Activated CD4-positive, alpha-beta memory T cell treated with anti-CD3 and anti-CD28 coated beads, Interleukin-2, amount 10 ng/mL, durations not matched to agents 7 days and 5 days (primary cell): Measurements from ENCODE around the gene DHCR7. TPM values are rescaled to one million over a fixed set of nuclear protein-coding genes. Genes with fewer than 3 reads are reported as not detected.
"Not testable (repeated sequence)": the region's sequence is repeated elsewhere in the genome, so short reads cannot be mapped to it uniquely, and the experiment has no call there.

ENCODE experiments used
- CTCF ChIA-PET: fragments of 350-600 bp; sonication (Branson Sonifier 250); formaldehyde crosslinking; loops from one replicate; lab custom pipeline; 2021; ENCODE audit warnings: antibody characterized with exemption, inconsistent platforms; lab: Charles Lee
- POLR2A ChIA-PET: fragments of 350-600 bp; sonication (Branson Sonifier 250); formaldehyde crosslinking; loops from one replicate; lab custom pipeline; 2021; ENCODE audit warnings: antibody characterized with exemption; lab: Charles Lee
- DNase-seq: peaks from one replicate; pipeline ENCODE4 v3.0.0-alpha.2; 2020
- H3K27ac Mint-ChIP-seq: one replicate; pipeline ENCODE4 v1.8.0; 2021; ENCODE audit warnings: mild to moderate bottlenecking, mixed read lengths
- H3K27me3 Mint-ChIP-seq: one replicate; pipeline ENCODE4 v1.8.0; 2021; ENCODE audit warnings: mixed read lengths
- H3K36me3 Mint-ChIP-seq: one replicate; pipeline ENCODE4 v1.8.0; 2021; ENCODE audit warnings: low read depth, mixed read lengths
- H3K4me1 Mint-ChIP-seq: one replicate; pipeline ENCODE4 v1.8.0; 2021; ENCODE audit warnings: mixed read lengths
- H3K4me3 Mint-ChIP-seq: one replicate; pipeline ENCODE4 v1.8.0; 2021; ENCODE audit warnings: mild to moderate bottlenecking, mixed read lengths
- H3K9me3 Mint-ChIP-seq: one replicate; pipeline ENCODE4 v1.8.0; 2021; ENCODE audit warnings: mixed read lengths
- total RNA-seq, 2 experiments: library from RNA; stranded (reverse); gene quantifications; one replicate each; pipeline ENCODE4 v1.2.3, GENCODE V29; 2021

DHCR7 gene
- total RNA-seq, 2 experiments from 2014 or later = 74.4 to 79.6 TPM

DNA sequence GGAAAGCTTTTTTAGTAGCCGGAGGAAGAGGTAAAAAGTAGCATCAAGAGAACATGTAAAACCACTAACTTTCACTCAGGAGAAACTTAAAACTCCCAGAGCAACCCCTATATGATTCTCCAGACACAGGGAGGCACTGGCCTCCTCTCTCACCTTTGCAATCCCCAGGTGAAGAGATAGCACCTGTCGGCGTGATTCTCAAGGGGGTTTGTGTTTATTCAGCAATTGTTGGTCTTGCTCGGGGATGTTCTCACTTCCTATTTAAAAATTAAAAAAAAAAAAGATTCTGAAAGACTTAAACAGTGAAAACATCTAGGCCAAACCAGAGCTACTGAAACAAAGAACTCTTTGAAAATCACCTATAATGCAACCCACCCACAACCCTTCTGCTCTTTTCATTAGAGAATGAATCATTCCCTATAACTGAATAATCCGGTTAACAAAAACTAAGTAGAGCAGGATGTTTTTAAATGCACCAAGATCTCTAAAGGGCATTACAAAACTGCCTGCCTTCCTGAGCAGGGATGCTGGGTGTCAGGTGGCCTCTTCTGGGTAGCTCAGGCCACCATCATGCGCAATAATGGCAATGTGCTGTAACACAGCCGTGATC, 24.9 kb downstream of the DHCR7 start:
- no peaks in the 10 kb centered on the region for H3K4me1 Mint-ChIP-seq
- no peaks in the 10 kb centered on the region for H3K9me3 Mint-ChIP-seq
- no peaks in the 10 kb centered on the region for H3K27me3 Mint-ChIP-seq
- ChIA-PET POLR2A (no interaction called here), CTCF (no interaction called here)
- DNase-seq = no peak
- no peak overlapping the region for H3K27ac Mint-ChIP-seq
- no peak overlapping the region for H3K4me3 Mint-ChIP-seq
- no peaks in the 10 kb centered on the region for H3K36me3 Mint-ChIP-seq

DNA sequence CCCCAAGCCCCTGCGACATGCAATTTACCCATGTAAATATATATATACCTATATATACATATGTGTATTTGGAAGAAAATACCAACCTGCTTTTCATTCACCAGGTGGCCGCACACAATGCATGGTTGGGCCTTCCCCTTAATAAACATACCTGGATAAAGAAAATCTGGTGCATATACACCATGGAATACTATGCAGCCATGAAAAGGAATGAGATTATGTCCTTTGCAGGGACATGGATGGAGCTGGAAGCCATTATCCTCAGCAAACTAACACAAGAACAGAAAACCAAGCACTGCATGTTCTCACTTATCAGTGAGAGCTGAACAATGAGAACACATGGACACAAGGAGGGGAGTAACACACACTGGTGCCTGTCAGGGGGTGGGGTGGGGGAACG, 25.9 kb downstream of the DHCR7 start:
- H3K27ac Mint-ChIP-seq, H3K9me3 Mint-ChIP-seq, H3K4me1 Mint-ChIP-seq, POLR2A ChIA-PET, H3K4me3 Mint-ChIP-seq, H3K36me3 Mint-ChIP-seq, H3K27me3 Mint-ChIP-seq, CTCF ChIA-PET, DNase-seq: not testable (repeated sequence)

DNA sequence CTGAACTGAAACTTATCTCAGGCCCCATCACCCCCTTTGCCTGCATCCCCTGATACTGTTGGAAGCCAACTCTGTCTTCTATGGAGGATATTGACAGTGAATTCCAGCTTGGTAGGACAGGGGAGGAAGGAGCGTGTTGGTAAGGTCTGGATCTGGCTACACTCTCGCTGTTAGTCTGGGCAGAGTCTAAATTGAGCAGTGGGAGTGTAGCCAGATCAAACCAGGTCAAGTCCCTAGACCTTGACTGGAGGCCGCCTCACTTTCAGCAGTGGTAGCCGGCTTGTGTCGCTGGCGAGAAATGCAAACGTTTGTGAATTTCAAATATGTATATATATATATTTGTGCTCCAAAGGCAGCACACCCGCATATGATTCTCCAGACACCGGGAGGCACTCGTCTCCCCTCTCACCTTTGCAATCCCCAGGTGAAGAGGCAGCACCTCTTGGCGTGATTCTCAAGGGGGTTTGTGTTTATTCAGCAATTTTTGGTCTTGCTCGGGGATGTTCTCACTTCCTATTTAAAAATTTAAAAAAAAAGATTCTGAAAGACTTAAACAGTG, 26.7 kb downstream of the DHCR7 start:
- Mint-ChIP-seq H3K36me3 (no peaks in the 10 kb centered on the region), H3K9me3 (no peaks in the 10 kb centered on the region), H3K27me3 (no peaks in the 10 kb centered on the region), H3K4me3 (no peak overlapping the region), H3K4me1 (no peaks in the 10 kb centered on the region), H3K27ac (no peak overlapping the region)
- ChIA-PET POLR2A (no interaction called here), CTCF (no interaction called here)
- DNase-seq = no peak

DNA sequence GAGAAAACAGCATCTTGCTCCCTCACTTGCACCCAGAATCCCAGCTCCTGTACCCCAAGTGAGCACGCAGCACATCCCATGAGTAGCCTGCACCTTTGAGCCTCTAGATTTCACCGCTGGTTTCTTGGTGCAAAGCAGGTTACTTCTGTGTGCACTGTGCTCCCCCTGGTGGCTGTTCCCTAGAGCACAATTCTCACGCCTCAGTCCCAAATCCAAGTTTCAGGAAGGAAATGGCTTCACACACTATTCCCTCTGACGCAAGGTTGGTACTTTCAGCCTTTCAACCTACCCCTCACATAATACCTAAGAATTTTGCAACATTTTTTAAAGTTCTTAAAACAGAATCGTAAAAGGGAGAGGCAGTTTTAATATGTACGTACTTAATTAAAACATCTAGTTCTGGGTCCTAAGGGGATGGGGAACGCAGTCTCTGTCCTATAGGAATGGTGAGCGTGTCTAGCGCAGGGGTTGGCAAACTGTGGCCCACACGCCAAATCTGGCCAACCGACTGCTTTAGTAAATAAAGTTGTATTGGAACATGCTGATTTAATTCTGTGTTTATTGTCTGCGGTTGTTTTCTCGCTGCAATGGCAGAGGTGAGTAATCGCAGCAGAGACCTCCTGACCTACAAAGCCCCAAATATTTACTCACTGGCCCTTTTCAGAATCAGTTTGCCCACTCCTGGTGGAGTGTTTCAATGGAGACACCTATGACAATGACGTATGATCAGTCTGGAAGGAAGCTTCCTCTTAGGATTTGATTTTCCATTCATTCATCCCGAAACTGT, 27.5 kb downstream of the DHCR7 start:
- ChIA-PET CTCF (no interaction called here), POLR2A (no interaction called here)
- Mint-ChIP-seq H3K4me1 (no peaks in the 10 kb centered on the region), H3K27ac (no peak overlapping the region), H3K4me3 (no peak overlapping the region), H3K27me3 (no peaks in the 10 kb centered on the region), H3K9me3 (no peaks in the 10 kb centered on the region), H3K36me3 (no peaks in the 10 kb centered on the region)
- peak; percentile 26 for DNase-seq

DNA sequence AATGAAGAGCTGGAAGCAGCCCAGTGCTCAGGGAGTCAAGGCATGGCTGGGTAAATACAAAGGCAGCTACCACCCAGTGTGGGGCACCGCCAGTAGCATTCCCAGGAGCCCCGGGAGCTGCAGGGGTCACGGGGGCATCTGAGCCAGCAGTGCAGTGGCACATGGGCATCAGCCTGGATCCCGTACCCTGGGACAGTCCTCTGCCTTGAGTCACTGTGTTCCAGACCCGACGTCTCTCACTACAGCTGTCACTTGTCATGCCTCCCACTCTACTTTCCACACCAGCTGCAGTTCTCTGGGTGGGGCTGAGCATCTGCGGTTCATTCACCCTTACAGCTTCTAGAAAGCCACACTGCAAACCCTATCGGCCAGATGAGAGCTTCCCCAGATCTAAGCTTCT, 29.6 kb downstream of the DHCR7 start:
- ChIA-PET POLR2A (no interaction called here), CTCF (no interaction called here)
- no peaks in the 10 kb centered on the region for H3K4me1 Mint-ChIP-seq
- DNase-seq = no peak
- H3K27me3 Mint-ChIP-seq = peaks cover 2% of the 10 kb centered on the region
- no peaks in the 10 kb centered on the region for H3K36me3 Mint-ChIP-seq
- no peaks in the 10 kb centered on the region for H3K9me3 Mint-ChIP-seq
- no peak overlapping the region for H3K4me3 Mint-ChIP-seq
- no peak overlapping the region for H3K27ac Mint-ChIP-seq

DNA sequence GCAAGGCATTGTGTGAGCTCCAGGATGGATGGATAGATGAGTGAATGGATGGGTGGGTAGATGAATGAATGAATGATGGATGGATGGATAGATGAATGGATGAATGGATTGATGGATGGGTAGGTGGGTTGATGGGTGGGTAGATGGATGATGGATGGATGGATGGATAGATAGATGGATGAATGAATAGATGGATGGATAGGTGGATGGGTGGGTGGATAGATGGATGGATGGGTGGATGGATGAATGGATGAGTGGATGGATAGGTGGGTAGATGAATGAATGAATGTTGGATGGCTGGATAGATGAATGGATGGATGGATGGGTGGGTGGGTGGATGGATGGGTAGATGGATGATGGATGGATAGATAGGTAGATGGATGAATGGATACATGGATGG, 33.5 kb downstream of the DHCR7 start:
- CTCF ChIA-PET = no interaction called here

DNA sequence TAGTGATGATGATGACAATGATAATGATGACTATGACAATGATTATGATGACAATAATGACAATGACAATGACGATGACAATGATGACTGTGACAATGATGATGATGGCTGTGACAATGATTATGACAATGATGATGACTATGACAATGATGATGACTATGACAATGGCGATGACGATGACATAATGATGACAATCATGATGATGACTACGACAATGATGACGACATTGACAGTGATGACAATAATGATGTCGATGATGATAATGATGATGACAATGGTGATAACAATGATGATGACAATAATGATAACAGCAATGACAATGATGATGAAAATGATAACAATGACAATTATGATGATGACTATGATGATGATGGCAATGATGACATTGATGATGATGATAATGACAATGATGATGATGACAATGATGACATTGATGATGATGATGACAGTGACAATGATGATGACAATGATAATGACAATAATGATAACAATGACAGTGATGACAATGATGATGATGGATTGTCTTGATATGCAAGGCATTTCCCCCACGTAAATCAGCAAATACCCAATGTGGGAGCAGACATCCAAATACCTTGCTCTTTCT, 37.7 kb downstream of the DHCR7 start:
- H3K4me1 Mint-ChIP-seq = no peaks in the 10 kb centered on the region
- ChIA-PET POLR2A (no interaction called here), CTCF (no interaction called here)
- H3K36me3 Mint-ChIP-seq = no peaks in the 10 kb centered on the region
- no peak overlapping the region for H3K4me3 Mint-ChIP-seq
- H3K9me3 Mint-ChIP-seq = peaks cover 6% of the 10 kb centered on the region
- no peak overlapping the region for H3K27ac Mint-ChIP-seq
- no peak for DNase-seq
- H3K27me3 Mint-ChIP-seq = peaks cover 8% of the 10 kb centered on the region

More for the DNA sequence above, 33.5 kb downstream of the DHCR7 start:
- Mint-ChIP-seq H3K9me3 (peaks cover 6% of the 10 kb centered on the region), H3K4me1 (no peaks in the 10 kb centered on the region), H3K27me3 (peaks cover 8% of the 10 kb centered on the region), H3K27ac (no peak overlapping the region), H3K36me3 (no peaks in the 10 kb centered on the region), H3K4me3 (no peak overlapping the region)
- POLR2A ChIA-PET = no interaction called here
- no peak for DNase-seq

DNA sequence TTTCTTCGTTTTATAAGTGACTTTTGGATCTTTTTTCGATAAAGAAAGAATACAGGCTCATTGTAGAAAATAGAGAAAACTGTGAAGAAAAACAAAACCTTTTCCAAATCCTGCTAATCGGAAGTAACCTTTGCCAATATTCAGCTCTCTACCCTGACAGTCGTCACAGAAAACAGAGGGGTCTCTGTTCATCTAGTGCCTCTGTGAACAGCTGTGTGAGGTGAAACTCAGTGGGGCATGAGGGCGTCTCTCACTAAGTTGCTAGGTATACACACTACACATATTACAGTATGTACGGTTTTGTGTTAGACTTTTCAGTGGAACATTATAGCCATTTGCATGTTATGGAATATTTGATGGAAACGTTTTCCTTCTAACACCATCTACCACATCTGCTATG, 39.4 kb downstream of the DHCR7 start:
- no peaks in the 10 kb centered on the region for H3K4me1 Mint-ChIP-seq
- no peak for DNase-seq
- H3K27me3 Mint-ChIP-seq = peaks cover 5% of the 10 kb centered on the region
- H3K9me3 Mint-ChIP-seq = peaks cover 6% of the 10 kb centered on the region
- H3K27ac Mint-ChIP-seq = no peak overlapping the region
- H3K4me3 Mint-ChIP-seq = no peak overlapping the region
- ChIA-PET POLR2A (no interaction called here), CTCF (no interaction called here)
- H3K36me3 Mint-ChIP-seq = no peaks in the 10 kb centered on the region

DNA sequence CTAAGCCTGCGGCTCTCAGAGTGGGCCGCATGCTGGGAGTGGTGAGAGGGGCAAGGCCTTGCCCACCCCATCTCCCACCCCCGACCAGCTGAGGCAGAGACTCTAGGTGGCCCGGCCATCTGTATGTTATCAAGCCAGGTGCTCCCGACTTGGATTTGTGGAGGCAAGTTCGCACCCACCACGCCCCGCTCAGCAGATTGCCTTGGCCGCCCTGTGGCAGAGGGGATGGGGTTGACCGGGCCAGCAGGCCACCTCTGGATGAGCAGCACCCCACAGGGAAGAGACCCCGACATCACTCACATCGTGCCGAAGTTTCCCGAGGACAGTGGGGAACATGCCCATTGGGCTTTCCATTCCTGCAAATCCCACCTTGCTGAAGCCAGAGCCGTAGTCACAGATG, 40.8 kb downstream of the DHCR7 start:
- CTCF ChIA-PET = no interaction called here
- Mint-ChIP-seq H3K36me3 (no peaks in the 10 kb centered on the region), H3K27ac (no peak overlapping the region), H3K27me3 (peaks cover 5% of the 10 kb centered on the region), H3K4me3 (no peak overlapping the region), H3K9me3 (peaks cover 8% of the 10 kb centered on the region), H3K4me1 (no peaks in the 10 kb centered on the region)
- DNase-seq = no peak
- POLR2A ChIA-PET = no interaction called here

DNA sequence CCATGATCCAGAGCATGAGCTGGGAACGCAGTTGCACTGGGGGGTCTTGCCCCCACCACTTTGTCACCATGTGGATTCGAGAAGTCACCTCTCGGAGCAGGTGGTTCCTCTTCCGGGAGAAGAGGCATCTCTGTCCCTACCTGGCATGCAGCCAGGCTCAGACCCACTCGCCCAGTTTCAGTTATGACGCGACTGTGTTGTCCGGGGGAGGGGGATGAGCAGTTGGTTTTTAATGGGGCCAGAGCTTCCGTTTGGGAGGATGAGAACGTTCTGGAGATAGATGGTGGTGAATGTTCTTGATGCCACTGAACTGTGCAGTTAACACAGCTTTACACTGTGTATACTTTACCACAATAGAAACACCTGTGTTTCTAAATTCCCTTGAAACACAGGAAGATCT, 41.5 kb downstream of the DHCR7 start:
- Mint-ChIP-seq H3K4me1 (no peaks in the 10 kb centered on the region), H3K27ac (no peak overlapping the region), H3K4me3 (no peak overlapping the region), H3K27me3 (peaks cover 5% of the 10 kb centered on the region), H3K9me3 (peaks cover 8% of the 10 kb centered on the region), H3K36me3 (no peaks in the 10 kb centered on the region)
- POLR2A ChIA-PET = no interaction called here
- DNase-seq = no peak
- CTCF ChIA-PET = no interaction called here

DNA sequence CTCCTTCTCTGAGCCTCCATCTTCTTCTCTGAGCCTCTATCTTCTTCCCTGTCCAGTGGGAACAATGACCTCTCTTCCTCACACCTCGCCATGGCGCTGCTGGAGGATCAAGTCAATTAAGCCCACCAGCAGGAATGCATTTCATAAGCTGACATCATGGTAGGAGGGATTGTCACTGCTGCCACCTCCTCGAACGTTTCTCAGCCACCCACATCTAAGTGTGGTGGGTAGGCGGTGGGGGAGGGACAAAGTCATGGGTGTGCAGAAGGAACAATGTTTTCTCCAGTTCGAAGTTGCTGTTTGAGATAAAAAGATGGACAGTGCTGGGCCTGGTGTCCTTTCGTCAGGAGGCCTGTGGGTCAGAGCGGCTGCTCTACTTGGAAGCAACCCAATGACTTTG, 44.0 kb downstream of the DHCR7 start:
- ChIA-PET CTCF (no interaction called here), POLR2A (no interaction called here)
- H3K36me3 Mint-ChIP-seq = no peaks in the 10 kb centered on the region
- H3K4me3 Mint-ChIP-seq = no peak overlapping the region
- H3K27ac Mint-ChIP-seq = no peak overlapping the region
- no peaks in the 10 kb centered on the region for H3K4me1 Mint-ChIP-seq
- no peaks in the 10 kb centered on the region for H3K27me3 Mint-ChIP-seq
- no peak for DNase-seq
- peaks cover 3% of the 10 kb centered on the region for H3K9me3 Mint-ChIP-seq

DNA sequence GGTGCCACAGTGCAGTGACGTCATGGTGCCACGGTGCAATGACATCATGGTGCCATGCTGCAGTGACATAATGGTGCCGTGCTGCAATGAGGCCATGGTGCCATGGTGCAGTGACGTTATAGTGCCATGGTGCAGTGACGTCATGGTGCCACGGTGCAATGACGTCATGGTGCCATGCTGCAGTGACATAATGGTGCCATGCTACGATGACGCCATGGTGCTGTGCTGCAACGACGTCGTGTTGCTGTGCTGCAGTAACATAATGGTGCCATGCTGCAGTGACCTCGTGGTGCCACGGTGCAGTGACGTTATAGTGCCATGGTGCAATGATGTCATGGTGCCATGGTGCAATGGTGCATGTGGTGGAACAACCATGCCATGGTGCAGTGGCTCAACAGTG, 45.3 kb downstream of the DHCR7 start:
- Mint-ChIP-seq H3K27me3 (no peaks in the 10 kb centered on the region), H3K27ac (no peak overlapping the region)

DNA sequence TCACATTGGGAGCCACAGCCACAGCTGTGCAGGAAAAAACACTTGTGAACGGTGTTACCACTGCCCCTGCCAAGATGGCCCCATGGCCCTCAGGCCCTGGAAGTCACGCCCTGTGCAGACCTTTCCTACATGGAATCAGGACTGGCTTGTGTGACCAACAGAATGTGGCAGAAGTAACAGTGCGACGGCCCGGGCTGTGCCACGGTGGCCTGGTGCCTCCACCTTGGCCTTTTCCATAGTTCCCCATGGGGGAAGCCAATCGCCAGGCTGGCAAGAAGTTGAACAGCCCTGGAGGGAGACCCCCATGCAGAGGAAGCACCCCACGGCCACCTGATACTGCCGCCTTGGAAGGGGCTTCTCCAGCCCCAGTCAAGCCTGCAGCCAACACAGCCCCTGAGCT, 48.0 kb downstream of the DHCR7 start:
- CTCF ChIA-PET = no interaction called here
- Mint-ChIP-seq H3K27ac (no peak overlapping the region), H3K36me3 (no peaks in the 10 kb centered on the region), H3K4me1 (no peaks in the 10 kb centered on the region), H3K4me3 (no peak overlapping the region), H3K27me3 (no peaks in the 10 kb centered on the region), H3K9me3 (peaks cover 3% of the 10 kb centered on the region)
- no peak for DNase-seq
- POLR2A ChIA-PET = no interaction called here

More for the DNA sequence above, 45.3 kb downstream of the DHCR7 start:
- no peak overlapping the region for H3K4me3 Mint-ChIP-seq
- POLR2A ChIA-PET = no interaction called here
- CTCF ChIA-PET = no interaction called here
- H3K4me1 Mint-ChIP-seq = no peaks in the 10 kb centered on the region
- no peaks in the 10 kb centered on the region for H3K36me3 Mint-ChIP-seq
- no peak for DNase-seq
- peaks cover 3% of the 10 kb centered on the region for H3K9me3 Mint-ChIP-seq
